Thoracic aorta (tissue), 2 donors: Measurements from ENCODE around the gene RBFOX2. TPM values are rescaled to one million over a fixed set of nuclear protein-coding genes. Genes with fewer than 3 reads are reported as not detected.
"Not testable (repeated sequence)": the region's sequence is repeated elsewhere in the genome, so short reads cannot be mapped to it uniquely, and the experiment has no call there.

ENCODE experiments used
- ATAC-seq: fragments of 150-250 bp; one replicate; pipeline ENCODE4 v1.8.0; 2017; ENCODE audit warnings: low read depth; ENCODE audit not compliant: insufficient number of reproducible peaks, low FRiP score
- DNase-seq: peaks from one replicate; pipeline ENCODE4 v3.0.0-alpha.2; 2020; ENCODE audit warnings: low spot score
- H3K27ac ChIP-seq, 2 donors: fragments of 200-600 bp; sonication (generic); 1 replicate in 1 of 2; 2 replicates in 1 of 2; pipeline ENCODE4 v1.5.1; 2016; ENCODE audit warnings: mild to moderate bottlenecking in 2 of 2, moderate library complexity in 2 of 2
- H3K27me3 ChIP-seq: fragments of 200-600 bp; sonication (generic); replicated peaks from 2 replicates; pipeline ENCODE4 v1.6.0; 2016; ENCODE audit warnings: mild to moderate bottlenecking; ENCODE audit not compliant: insufficient read depth
- H3K36me3 ChIP-seq: fragments of 200-600 bp; sonication (generic); one replicate; pipeline ENCODE4 v1.5.1; 2016
- H3K4me1 ChIP-seq, 2 donors: fragments of 200-600 bp; sonication (generic); 1 replicate in 1 of 2; 2 replicates in 1 of 2; pipeline versions ENCODE4 v1.5.1 to v1.6.0; 2016; ENCODE audit warnings: low read depth in 2 of 2, mild to moderate bottlenecking in 1 of 2; ENCODE audit not compliant: control insufficient read depth in 1 of 2
- H3K4me3 ChIP-seq: fragments of 200-600 bp; sonication (generic); 2 replicates; pipeline ENCODE4 v1.5.1; 2016; ENCODE audit warnings: mild to moderate bottlenecking
- H3K9me3 ChIP-seq: fragments of 200-600 bp; sonication (generic); 2 replicates; pipeline ENCODE4 v1.5.1; 2016
- CTCF ChIP-seq: fragments of 200-600 bp; sonication (generic); IDR thresholded peaks from one replicate; pipeline ENCODE4 v1.5.1; 2019; ENCODE audit warnings: antibody characterized with exemption
- total RNA-seq, 2 donors: library from RNA; depleted of rRNA; stranded (reverse); fragments of >200 nt; gene quantifications; one replicate each; pipeline versions ENCODE4 v1.1.0 to v1.2.3, GENCODE V29; 2016

Gene RBFOX2
- total RNA-seq, 2 donors from 2014 or later: 117 to 143 TPM

GRCh38 chr22:35997438-35997837, 31.2 kb downstream of the RBFOX2 start:
- ATAC-seq: no peak

GRCh38 chr22:35996596-35996995, 32.0 kb downstream of the RBFOX2 start:
- TF ChIP-seq CTCF: no peak
- peaks cover 15 to 43% of the 10 kb centered on the region in 2 donors for H3K4me1 ChIP-seq
- H3K9me3 ChIP-seq: no peaks in the 10 kb centered on the region
- no peaks in the 10 kb centered on the region for H3K27me3 ChIP-seq
- H3K36me3 ChIP-seq: no peaks in the 10 kb centered on the region
- H3K4me3 ChIP-seq: no peak overlapping the region
- H3K27ac ChIP-seq: peak overlapping the region; percentile 40 to 66
- ATAC-seq (no peak), DNase-seq (no peak)

More at GRCh38 chr22:35997438-35997837, 31.2 kb downstream of the RBFOX2 start:
- Histone ChIP-seq H3K4me1 (peaks cover 15 to 40% of the 10 kb centered on the region in 2 donors), H3K4me3 (no peak overlapping the region), H3K27ac (no peak overlapping the region), H3K36me3 (no peaks in the 10 kb centered on the region), H3K27me3 (no peaks in the 10 kb centered on the region), H3K9me3 (no peaks in the 10 kb centered on the region)
- no peak for DNase-seq
- no peak for TF ChIP-seq CTCF

GRCh38 chr22:35995772-35996171, 32.9 kb downstream of the RBFOX2 start:
- H3K36me3 ChIP-seq: no peaks in the 10 kb centered on the region
- no peaks in the 10 kb centered on the region for H3K27me3 ChIP-seq
- no peaks in the 10 kb centered on the region for H3K9me3 ChIP-seq
- H3K27ac ChIP-seq: peak overlapping the region; percentile 46 to 66
- H3K4me1 ChIP-seq: peaks cover 13 to 40% of the 10 kb centered on the region in 2 donors
- ATAC-seq (peak; percentile 85), DNase-seq (peak; percentile 27)
- no peak overlapping the region for H3K4me3 ChIP-seq
- TF ChIP-seq CTCF: no peak

GRCh38 chr22:35995348-35995747, 33.3 kb downstream of the RBFOX2 start:
- TF ChIP-seq CTCF: no peak
- DNase-seq: no peak
- H3K4me3 ChIP-seq: peak overlapping the region; percentile 7
- peaks cover 13 to 36% of the 10 kb centered on the region in 2 donors for H3K4me1 ChIP-seq
- no peak for ATAC-seq
- no peaks in the 10 kb centered on the region for H3K36me3 ChIP-seq
- H3K27ac ChIP-seq: peak overlapping the region; percentile 46 to 66
- H3K27me3 ChIP-seq: no peaks in the 10 kb centered on the region
- H3K9me3 ChIP-seq: no peaks in the 10 kb centered on the region

GRCh38 chr22:35993727-35994126, 34.9 kb downstream of the RBFOX2 start:
- H3K36me3 ChIP-seq, DNase-seq, ATAC-seq, H3K27ac ChIP-seq, H3K9me3 ChIP-seq, H3K4me3 ChIP-seq, H3K27me3 ChIP-seq: not testable (repeated sequence)
- peaks cover 13 to 32% of the 10 kb centered on the region in 2 donors for H3K4me1 ChIP-seq
